GM21825 (cell line): Measurements from ENCODE around the gene PARD3.
A peak's percentile ranks its signal among the peaks of the same experiment; 100 is the strongest.

Source experiments
- ATAC-seq: cut with Tn5 transposase; IDR thresholded peaks from one replicate; pipeline ENCODE4 v1.9.1; 2021; ENCODE audit warnings: mild to moderate bottlenecking, moderate library complexity; ENCODE audit not compliant: unreplicated experiment

The PARD3 gene

GRCh38 chr10:34333513-34333912 is 481.6 kb downstream of the PARD3 start:
- no peak for ATAC-seq

GRCh38 chr10:34327184-34327583 is 487.9 kb downstream of the PARD3 start:
- no peak for ATAC-seq

GRCh38 chr10:34323192-34323591 is 491.9 kb downstream of the PARD3 start:
- ATAC-seq = no peak

GRCh38 chr10:34320265-34320664 is 494.8 kb downstream of the PARD3 start:
- ATAC-seq = no peak

- no peak for ATAC-seq
Observed at GRCh38 chr10:34319197-34319846, 495.8 kb downstream of the PARD3 start.

- ATAC-seq = no peak
Observed at GRCh38 chr10:34316154-34316553, 498.9 kb downstream of the PARD3 start.

- no peak for ATAC-seq
Observed at GRCh38 chr10:34314457-34314856, 500.6 kb downstream of the PARD3 start.

- ATAC-seq = no peak
Observed at GRCh38 chr10:34313888-34314287, 501.2 kb downstream of the PARD3 start.

- ATAC-seq = no peak
Observed at GRCh38 chr10:34313353-34313752, 501.7 kb downstream of the PARD3 start.

GRCh38 chr10:34311679-34312078 is 503.4 kb downstream of the PARD3 start:
- ATAC-seq = no peak

GRCh38 chr10:34310234-34310633 is 504.9 kb downstream of the PARD3 start:
- ATAC-seq = no peak

GRCh38 chr10:34305189-34305588 is 509.9 kb downstream of the PARD3 start:
- ATAC-seq = no peak

GRCh38 chr10:34303022-34303421 is 512.1 kb downstream of the PARD3 start:
- ATAC-seq = no peak

- no peak for ATAC-seq
Observed at GRCh38 chr10:34299105-34299611, 515.9 kb downstream of the PARD3 start.

GRCh38 chr10:34298346-34298818 is 516.7 kb downstream of the PARD3 start:
- no peak for ATAC-seq

GRCh38 chr10:34297541-34298345 is 517.4 kb downstream of the PARD3 start:
- ATAC-seq = no peak

- no peak for ATAC-seq
Observed at GRCh38 chr10:34295142-34295548, 520.0 kb downstream of the PARD3 start.

GRCh38 chr10:34294137-34294536 is 521.0 kb downstream of the PARD3 start:
- no peak for ATAC-seq

GRCh38 chr10:34292675-34293074 is 522.4 kb downstream of the PARD3 start:
- no peak for ATAC-seq

GRCh38 chr10:34292194-34292565 is 522.9 kb downstream of the PARD3 start:
- no peak for ATAC-seq

- peak; percentile 84 for ATAC-seq
Observed at GRCh38 chr10:34291466-34292193, 523.5 kb downstream of the PARD3 start.
